ENCODE results near the gene TGM6. TPM values are rescaled to one million over a fixed set of nuclear protein-coding genes. Genes with fewer than 3 reads are reported as not detected.
"Not testable (repeated sequence)": the region's sequence is repeated elsewhere in the genome, so short reads cannot be mapped to it uniquely, and the experiment has no call there.

The TGM6 gene
- total RNA-seq, 1 donor from 2014 or later = not detected

DNA sequence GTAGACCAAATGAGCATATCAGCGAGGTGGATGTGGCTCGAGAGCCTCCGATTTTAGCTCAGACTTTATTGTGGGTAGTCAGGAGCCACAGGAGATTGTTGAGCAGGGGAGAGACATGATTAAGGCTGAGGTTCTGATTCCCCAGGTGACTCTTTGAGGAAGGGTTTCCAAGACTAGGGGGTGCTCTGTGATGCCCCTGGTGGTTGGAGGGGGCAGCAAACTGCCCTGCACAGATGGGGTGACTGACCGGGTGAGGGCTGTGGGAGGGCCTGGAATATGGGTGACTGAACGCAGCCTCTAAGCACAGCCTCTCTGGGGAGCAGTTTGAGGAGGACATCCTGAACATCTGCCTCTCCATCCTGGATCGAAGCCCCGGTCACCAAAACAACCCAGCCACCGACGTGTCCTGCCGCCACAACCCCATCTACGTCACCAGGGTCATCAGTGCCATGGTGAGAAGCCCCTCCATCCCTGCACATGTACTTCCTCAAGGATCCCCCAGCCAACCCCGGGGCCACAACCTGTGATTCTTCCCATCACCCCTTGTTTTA lies 17.0 kb downstream of the TGM6 start:
- intact Hi-C loops (cut with micrococcal nuclease) = no loop called here

DNA sequence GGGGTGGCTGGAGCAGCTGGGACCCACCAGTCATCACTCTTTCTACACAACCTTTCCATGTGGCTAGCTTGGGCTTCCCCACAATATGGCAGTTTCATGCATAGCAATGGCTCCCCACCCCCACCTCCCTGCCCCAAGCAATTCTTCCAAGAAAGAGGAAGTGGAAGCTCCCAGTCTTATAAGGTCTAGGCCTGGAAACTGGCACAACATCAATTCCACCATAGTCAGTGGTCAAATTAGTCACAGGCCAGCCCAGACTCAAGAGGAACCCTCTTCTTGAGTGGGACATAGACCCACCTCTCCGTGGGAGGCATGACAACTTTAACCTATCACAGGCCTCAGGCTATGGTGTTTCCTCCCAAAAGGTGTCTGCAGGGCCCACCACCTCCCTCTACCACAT lies 17.7 kb downstream of the TGM6 start:
- intact Hi-C loops (cut with micrococcal nuclease) = no loop called here

DNA sequence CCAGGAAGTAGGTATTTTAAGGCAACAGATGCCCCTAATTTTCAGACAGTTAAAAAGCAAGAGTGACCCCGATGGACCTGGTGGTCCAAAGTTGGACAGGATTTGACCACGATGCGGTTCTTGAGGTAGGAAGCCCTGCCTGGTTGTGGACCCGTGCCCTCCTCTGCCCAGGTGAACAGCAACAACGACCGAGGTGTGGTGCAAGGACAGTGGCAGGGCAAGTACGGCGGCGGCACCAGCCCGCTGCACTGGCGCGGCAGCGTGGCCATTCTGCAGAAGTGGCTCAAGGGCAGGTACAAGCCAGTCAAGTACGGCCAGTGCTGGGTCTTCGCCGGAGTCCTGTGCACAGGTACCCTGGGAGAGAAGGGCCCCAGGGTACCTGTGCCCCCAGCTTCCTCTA lies 18.7 kb downstream of the TGM6 start:
- intact Hi-C loops (cut with micrococcal nuclease) = no loop called here

DNA sequence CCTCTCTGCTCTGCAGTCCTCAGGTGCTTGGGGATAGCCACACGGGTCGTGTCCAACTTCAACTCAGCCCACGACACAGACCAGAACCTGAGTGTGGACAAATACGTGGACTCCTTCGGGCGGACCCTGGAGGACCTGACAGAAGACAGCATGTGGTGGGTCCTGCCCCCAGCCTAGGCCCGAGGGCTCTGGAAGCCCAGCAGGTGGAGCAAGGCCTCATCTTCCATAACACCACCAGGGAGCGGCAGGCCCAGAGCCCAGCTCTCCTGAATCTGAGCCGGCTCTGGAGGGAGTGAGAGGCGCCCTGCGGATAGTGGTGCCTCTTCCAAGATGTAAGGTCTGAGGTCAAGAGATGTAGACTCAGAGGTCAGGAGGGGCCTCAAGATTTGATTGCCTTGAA lies 19.6 kb downstream of the TGM6 start:
- intact Hi-C loops (cut with micrococcal nuclease) = no loop called here

DNA sequence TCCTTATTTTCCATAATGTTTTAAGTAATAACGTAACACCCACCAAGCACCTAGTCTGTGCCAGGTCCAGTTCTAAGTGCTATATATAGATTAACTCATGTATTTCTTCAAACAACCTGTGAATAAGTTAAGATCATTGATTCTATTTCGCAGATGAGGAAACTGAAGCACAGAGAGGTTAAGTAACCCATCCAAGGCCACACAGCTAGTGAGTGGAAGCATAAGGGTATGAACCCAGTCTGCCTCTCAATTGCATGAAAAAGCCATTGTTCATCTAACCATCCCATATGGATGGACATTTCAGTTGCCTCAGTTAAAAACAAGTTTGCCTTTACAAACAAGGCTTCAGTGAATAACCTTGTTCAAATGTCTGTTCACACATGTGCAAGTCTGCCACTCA lies 20.8 kb downstream of the TGM6 start:
- intact Hi-C loops (cut with micrococcal nuclease) = no loop called here

DNA sequence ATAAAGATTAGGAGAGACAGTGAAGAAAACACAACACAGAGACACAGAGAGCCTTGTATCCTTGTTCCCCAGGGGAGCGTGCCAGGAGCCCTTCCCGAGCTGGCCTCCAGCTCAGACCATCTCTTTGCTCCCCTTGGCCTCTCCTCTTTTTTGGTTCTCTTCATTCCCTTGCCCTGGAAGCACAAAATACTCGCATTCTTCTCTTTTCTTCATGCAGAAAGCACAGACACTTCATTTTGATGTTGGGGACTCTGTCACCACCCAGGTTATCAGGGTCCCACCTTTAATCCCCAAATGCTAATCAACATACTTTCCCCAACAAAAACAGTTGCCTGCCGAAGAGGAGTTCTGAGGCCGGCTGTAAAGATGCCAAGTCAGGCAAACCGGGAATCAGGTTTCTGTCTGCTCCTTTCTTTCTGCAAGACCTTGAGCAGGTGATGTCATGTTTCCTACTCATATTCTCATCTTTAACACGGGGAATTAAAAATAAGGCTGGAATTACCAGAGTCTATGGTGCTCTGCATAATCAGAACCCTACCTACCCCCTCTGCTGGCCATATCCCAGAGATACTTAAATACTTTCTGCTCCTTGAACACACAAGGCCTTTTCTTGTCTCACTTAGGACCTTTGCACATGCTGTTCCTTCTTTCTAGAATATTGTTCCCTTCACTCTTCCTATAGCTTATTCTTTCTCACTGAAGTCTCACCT lies 21.7 kb downstream of the TGM6 start:
- intact Hi-C loops (cut with micrococcal nuclease) = no loop called here

DNA sequence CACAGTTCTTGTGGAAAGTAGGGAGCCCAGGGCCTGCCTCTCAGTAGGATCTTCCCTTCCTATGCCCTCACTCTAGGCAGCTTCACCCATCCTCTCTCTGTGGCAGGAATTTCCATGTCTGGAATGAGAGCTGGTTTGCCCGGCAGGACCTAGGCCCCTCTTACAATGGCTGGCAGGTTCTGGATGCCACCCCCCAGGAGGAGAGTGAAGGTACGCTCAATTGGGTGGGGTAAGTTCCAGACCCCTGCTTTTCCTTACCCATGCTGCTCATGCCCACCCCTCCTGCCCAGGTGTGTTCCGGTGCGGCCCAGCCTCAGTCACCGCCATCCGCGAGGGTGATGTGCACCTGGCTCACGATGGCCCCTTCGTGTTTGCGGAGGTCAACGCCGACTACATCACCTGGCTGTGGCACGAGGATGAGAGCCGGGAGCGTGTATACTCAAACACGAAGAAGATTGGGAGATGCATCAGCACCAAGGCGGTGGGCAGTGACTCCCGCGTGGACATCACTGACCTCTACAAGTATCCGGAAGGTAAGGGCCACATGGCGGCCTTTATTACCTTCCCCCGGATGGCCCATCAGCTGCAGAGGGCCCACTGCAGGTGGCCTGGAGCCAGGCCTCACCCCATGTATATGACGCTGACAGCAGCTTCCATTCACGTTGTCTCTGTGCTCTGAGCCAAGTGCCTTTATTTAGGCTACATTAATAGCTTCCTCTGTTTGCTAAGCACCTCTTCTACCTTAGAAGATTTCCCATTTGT lies 22.8 kb downstream of the TGM6 start:
- intact Hi-C loops (cut with micrococcal nuclease) = no loop called here

DNA sequence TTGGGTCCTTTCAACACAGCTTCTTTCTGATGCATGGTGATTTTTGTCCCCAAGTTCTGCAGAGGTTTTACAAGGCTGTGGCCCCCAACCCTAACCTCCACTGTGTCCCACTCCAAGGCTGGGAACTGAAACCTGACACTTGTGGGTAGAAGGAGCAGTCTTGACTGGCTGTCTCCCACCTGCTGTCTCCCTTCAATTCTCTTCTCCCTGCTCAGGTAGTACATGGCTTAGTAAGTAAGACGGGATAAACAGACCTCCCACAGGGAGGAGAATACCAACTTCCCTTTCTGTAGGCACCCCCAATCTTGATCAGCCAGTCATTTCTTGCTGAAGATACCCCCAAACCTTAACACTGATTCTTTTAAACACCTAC lies 25.0 kb downstream of the TGM6 start:
- intact Hi-C loops (cut with micrococcal nuclease) = no loop called here

DNA sequence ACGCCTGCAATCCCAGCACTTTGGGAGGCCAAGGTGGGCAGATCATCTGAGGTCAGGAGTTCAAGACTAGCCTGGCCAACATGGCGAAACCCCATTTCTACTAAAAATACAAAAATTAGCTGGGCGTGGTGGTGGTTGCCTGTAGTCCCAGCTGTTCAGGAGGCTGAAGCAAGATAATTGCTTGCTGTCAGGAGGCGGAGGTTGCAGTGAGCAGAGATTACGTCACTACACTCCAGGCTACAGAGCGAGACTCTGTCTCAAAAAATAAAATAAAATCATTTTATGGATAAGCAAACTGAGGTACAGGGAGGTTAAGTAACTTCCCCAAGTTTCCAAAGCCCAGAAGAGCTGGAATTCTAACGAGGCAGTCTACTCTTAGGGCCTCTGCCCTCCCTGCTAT lies 26.7 kb downstream of the TGM6 start:
- intact Hi-C loops (cut with micrococcal nuclease) = not testable (repeated sequence)

DNA sequence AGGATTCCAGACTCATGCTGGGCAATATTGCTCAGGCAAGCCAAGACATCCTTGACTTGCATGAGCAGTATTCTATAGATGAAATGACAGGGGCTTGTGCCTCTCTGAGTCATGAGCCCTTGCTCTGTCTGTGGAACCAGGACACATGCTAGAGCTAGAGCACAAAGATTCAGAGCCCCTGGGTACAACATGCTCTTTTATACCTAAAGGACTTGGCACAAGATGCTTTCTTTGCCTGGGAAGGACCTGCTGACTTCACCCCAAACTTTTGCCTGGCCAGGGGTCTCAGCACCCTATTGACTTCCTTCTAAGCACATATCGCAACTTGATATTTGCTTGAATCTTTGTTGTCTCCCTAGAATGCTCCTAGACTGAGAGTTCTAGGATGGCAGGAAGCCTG lies 27.4 kb downstream of the TGM6 start:
- intact Hi-C loops (cut with micrococcal nuclease) = no loop called here

DNA sequence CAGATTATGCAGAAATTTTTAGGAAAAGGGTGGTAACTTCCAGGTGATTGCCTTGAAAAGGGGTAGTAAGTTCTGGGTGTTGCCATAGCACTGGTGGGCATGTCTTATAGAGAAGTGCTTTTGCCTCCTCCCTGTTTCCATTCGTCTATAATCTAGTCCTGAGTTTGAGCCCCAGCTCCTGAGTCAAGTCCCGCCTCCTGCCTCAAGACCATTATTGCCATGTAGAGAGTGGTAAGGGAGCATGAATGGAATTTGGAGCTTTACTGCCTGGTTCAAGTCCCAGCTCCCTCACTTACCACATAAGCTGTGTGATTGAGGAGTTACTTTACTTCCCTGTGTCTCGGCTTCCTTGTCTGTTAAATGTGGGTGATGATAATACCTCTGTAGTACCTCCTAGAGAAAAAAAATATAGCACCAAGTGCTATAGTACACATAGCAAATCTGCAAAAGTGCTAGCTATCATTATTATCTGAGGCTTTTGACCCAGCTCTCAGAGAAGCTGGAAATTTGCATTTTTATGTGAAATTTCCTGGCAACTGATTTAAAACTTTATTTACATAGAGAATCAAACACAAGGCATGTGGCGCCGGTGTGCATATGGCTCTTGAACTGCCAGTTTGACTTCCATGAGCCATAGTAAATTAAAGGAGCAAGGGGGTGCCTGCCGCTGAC lies 36.0 kb downstream of the TGM6 start:
- intact Hi-C loops (cut with micrococcal nuclease) = no loop called here

DNA sequence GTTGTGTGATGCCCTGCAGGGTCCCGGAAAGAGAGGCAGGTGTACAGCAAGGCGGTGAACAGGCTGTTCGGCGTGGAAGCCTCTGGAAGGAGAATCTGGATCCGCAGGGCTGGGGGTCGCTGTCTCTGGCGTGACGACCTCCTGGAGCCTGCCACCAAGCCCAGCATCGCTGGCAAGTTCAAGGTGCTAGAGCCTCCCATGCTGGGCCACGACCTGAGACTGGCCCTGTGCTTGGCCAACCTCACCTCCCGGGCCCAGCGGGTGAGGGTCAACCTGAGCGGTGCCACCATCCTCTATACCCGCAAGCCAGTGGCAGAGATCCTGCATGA lies 36.5 kb downstream of the TGM6 start:
- intact Hi-C loops (cut with micrococcal nuclease) = no loop called here

DNA sequence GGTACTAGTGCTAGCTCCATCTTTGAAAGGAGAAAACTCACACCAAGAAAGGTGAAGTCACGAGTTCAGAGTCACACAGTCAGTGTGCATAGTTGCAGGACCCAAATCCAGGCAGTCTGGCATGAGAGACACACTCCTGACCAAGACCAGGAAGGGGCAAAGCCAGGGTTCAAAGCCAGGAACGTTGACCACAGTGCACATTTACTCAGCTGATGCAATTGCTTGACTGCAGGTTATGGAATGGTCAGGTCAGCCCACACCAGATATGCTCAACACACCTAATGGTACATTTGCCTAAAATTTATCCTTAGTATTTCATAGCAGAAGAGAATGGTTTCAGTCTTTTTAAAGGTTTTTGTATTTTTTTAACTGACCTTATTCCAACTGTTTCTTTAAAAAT lies 37.7 kb downstream of the TGM6 start:
- intact Hi-C loops (cut with micrococcal nuclease) = no loop called here

DNA sequence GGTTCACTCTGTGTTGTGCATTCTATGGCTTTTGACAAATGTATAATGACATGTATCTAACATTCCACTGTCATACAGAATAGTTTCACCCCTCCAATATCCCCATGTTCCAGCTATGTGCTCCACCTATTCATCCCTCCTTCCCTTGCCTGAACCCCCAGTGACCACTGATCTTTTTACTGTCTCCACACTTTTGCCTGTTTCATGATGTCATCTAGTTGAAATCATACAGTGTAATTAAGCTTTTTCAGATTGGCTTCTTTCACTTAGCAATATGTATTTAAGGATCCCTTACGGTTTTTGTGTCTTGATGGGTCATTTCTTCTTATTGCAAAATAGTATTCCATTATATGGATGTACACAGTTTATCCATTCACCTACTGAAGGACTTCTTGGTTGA lies 39.8 kb downstream of the TGM6 start:
- intact Hi-C loops (cut with micrococcal nuclease) = no loop called here

DNA sequence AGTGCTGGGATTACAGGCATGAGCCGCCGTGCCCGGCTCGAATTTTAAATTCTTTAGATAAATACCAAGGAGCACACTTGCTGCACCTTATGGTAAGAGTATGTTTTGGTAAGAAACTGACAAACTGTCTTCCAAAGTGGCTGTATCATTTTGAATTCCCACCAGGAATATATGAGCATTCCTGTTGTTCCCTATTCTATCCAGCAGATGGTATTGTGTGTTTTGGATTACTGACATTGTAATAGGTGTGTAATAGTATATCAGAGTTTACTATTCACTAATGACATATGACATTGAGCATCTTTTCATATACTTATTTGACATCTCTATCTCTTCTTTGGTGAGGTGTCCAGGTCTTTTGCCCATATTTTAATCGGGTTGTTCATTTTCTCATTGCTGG lies 40.5 kb downstream of the TGM6 start:
- intact Hi-C loops (cut with micrococcal nuclease) = no loop called here

DNA sequence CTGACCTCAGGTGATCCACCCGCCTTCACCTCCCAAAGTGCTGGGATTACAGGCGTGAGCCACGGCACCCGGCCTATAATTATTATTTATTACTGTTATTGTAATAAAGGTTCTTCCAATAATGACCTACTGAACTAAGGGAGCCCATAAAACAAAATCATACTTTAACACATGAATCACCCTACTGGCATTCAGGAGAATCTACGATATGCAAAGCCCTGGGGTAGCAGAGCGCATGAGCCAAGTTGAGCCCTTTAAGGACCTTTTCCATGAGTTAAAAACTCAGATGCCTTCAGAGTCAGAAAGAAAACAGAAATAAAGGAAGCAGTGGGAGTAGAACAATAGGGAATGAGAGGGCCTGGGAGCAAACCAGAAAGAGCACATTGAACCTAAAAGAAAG lies 48.4 kb downstream of the TGM6 start:
- intact Hi-C loops (cut with micrococcal nuclease) = no loop called here

DNA sequence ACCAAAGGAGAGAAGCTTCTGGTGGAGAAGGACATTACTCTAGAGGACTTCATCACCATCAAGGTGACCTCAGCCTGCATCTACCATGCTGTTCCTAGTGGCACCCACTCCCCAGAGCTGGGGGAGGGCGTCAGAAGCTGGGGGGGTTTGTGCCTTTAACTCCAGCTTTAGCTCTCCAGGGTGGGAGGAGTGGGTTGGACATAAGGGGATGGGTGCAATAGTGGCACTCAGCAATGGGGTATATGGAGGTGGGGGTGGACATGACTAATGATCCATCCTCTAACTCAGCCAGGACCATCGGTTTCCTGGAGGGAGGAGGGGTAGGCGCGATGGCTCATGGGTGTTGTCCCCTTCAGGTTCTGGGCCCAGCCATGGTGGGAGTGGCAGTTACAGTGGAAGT lies 49.8 kb downstream of the TGM6 start:
- intact Hi-C loops (cut with micrococcal nuclease) = no loop called here

DNA sequence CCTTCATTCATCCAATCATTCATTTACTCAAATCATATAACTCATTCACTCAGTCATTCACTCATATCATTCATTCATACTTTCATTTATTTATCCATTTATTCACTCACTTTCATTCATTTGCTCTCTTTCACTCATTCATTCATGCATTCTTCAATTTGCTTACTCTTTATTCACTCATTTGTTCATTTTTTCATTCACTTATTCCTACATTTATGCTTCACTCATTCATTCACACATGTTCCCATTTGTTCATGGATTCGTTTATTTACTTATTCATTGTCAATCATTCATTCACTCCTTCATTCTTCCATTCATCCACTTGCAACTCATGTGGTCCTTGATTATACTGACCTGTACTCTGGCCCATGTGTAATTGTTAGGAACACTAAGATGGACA lies 50.5 kb downstream of the TGM6 start:
- intact Hi-C loops (cut with micrococcal nuclease) = no loop called here

DNA sequence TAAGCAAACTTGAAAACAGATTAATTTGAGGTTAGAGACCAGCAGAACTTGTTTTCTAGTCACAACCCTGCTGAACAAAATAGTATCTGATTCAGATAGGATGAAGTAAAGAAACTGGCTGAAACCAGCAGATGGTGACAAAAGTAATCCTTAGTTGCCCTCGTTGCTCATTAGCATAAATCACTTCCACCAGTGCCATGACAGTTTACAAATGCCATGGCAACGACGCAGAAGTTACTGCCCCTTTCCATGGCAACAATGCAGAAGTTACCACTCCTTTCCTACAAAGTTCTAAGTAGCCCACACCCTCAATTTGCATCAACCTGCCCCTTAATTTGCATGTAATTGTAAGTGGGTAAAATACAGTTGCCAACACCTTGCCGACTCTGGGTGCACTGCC lies 66.1 kb downstream of the TGM6 start:
- intact Hi-C loops (cut with micrococcal nuclease) = no loop called here

DNA sequence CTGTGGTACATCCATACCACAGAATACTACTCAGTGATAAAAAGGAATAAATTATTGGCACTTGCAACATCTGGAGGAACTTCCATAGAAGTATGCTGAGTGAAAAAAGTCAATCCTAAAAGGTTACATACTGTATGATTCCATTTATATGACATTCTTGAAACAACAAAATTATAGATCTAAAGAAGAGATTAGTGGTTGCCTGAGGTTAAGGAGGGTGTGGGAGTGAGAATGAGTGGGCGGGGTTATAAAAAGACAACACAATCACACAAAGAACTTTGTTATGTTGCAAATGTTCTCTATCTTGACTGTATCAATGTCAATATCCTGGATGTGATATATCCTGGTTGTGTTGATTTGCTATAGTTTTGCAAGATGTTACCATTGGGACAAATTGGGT lies 68.7 kb downstream of the TGM6 start:
- intact Hi-C loops (cut with micrococcal nuclease) = no loop called here

DNA sequence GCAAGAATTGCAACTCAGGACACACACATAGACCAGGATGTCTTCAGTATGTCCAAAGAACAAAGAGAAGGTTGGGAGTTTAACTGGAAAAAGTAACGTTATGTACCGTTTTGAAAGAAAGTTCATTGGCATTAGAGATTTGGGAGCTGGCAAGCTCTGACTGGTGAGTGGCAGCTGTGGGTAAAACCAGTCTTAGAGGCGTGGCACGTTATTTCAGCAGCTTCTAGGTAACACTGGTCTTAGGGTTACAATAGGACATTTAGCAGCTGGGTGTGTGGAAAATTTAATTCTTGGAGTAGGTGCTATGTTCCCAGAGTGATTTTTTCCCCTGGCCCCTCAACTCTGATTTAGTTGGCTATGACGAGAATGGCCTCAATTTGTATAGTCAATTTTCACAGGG lies 70.7 kb downstream of the TGM6 start:
- intact Hi-C loops (cut with micrococcal nuclease) = loop anchor here (5.0 kb wide), 1 partner anchor 244 kb away; no protein-coding TSS in a partner anchor

DNA sequence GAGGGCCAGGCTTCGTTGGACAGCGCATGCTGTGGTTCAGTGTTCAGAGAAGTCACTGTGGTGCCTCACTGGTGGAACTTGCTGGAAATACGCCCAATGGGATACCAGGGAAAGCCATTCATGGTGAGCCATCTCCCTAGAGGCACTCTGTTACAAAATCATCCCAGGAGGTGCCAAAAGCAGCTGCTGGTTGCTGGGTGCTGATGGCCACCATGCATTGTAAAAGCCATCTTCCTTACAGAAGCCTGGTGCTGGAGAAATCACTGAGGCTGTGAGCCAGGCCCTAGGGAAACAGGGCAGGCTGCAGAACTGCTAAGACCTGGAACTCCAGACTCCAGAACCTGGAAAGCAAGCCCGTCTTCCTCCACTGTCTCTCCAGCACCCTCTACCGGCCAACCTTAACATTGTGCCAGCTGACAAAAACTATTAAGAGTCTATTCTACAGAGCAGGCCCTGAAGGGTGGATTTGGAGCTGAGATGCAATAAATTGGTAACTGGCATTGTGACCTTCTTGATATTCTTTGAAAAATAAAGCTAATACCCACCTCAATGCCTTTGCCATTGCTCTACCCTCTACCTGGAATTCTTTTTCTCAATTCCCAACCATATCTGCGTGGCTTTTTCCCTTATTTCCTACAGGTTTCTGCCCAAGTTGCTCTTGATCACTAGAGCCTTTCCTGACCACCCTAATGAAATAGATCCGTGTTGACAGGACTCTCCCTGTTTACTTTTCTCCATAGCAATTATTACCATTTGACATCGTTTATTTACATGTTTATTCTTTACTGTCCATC lies 71.4 kb downstream of the TGM6 start:
- intact Hi-C loops (cut with micrococcal nuclease) = loop anchor here (5.0 kb wide), 1 partner anchor 245 kb away; no protein-coding TSS in a partner anchor
